Choroid plexus epithelial cell (primary cell): ENCODE results near the gene ZNF513.
A peak's percentile ranks its signal among the peaks of the same experiment; 100 is the strongest.

Experiments
- DNase-seq: peaks from one replicate; pipeline ENCODE4 v3.0.0-alpha.2; 2010; ENCODE audit warnings: low read depth
- H3K4me3 ChIP-seq: 2 replicates; pipeline ENCODE4 v1.5.1; 2011; ENCODE audit warnings: low read depth, mild to moderate bottlenecking, control low read depth, low read length, moderate library complexity
- CTCF ChIP-seq: conservative IDR thresholded peaks from 2 replicates; pipeline ENCODE4 v1.5.1; 2011; ENCODE audit warnings: low read depth, mild to moderate bottlenecking, control low read depth, inconsistent platforms, low read length, moderate library complexity

ZNF513 gene

GRCh38 chr2:27407798-27408491 lies 27.4 kb upstream of the ZNF513 start:
- peak; percentile 74 for TF ChIP-seq CTCF
- H3K4me3 ChIP-seq: peak overlapping the region; percentile 96
- DNase-seq: peak; percentile 74

GRCh38 chr2:27400348-27401135 lies 20.0 kb upstream of the ZNF513 start:
- no peak overlapping the region for H3K4me3 ChIP-seq
- peak; percentile 66 for DNase-seq
- no peak for TF ChIP-seq CTCF

- no peak for TF ChIP-seq CTCF
- H3K4me3 ChIP-seq: no peak overlapping the region
- no peak for DNase-seq
These were observed 18.4 kb upstream of the ZNF513 start for GRCh38 chr2:27398962-27399361.

- DNase-seq: no peak
- no peak overlapping the region for H3K4me3 ChIP-seq
- no peak for TF ChIP-seq CTCF
These were observed 12.7 kb upstream of the ZNF513 start for GRCh38 chr2:27393225-27393624.

- no peak for TF ChIP-seq CTCF
- H3K4me3 ChIP-seq: no peak overlapping the region
- no peak for DNase-seq
These were observed 10.5 kb upstream of the ZNF513 start for GRCh38 chr2:27390822-27391679.

- DNase-seq: no peak
- H3K4me3 ChIP-seq: no peak overlapping the region
- TF ChIP-seq CTCF: no peak
These were observed 1.1 kb upstream of the ZNF513 start for GRCh38 chr2:27381577-27382181.
